Kidney epithelial cell (primary cell): ENCODE results near the gene RAB3IP. TPM values are rescaled to one million over a fixed set of nuclear protein-coding genes. Genes with fewer than 3 reads are reported as not detected.
"Not testable (repeated sequence)": the region's sequence is repeated elsewhere in the genome, so short reads cannot be mapped to it uniquely, and the experiment has no call there.

Experiments
- DNase-seq: peaks from one replicate; pipeline ENCODE4 v3.0.0-alpha.2; 2010; ENCODE audit warnings: low read depth
- H3K27me3 ChIP-seq: 2 replicates; pipeline ENCODE4 v1.6.0; 2011; ENCODE audit warnings: low read length; ENCODE audit not compliant: control insufficient read depth, insufficient read depth
- H3K36me3 ChIP-seq: 2 replicates; pipeline ENCODE4 v1.5.1; 2011; ENCODE audit warnings: low read length; ENCODE audit not compliant: control insufficient read depth, insufficient read depth
- H3K4me3 ChIP-seq: 2 replicates; pipeline ENCODE4 v1.5.1; 2011; ENCODE audit warnings: low read depth, mild to moderate bottlenecking, control low read depth, low read length
- total RNA-seq: library from RNA; depleted of rRNA; stranded (reverse); fragments of >200 nt; gene quantifications from 2 replicates; pipeline ENCODE4 v1.2.3, GENCODE V29; 2015
- TF ChIP-seq, protein P1 (sequence below): IDR thresholded peaks from 2 replicates; pipeline ENCODE4 v1.5.1; 2011; ENCODE audit warnings: mild to moderate bottlenecking, moderate library complexity, low read length, control low read depth, inconsistent platforms; ENCODE audit not compliant: insufficient read depth, poor library complexity, severe bottlenecking

The RAB3IP gene
- total RNA-seq, 1 donor from 2014 or later, result 83.7 TPM

GRCh38 chr12:69840727-69841126 lies 102.1 kb downstream of the RAB3IP start:
- TF ChIP-seq, protein P1, sequence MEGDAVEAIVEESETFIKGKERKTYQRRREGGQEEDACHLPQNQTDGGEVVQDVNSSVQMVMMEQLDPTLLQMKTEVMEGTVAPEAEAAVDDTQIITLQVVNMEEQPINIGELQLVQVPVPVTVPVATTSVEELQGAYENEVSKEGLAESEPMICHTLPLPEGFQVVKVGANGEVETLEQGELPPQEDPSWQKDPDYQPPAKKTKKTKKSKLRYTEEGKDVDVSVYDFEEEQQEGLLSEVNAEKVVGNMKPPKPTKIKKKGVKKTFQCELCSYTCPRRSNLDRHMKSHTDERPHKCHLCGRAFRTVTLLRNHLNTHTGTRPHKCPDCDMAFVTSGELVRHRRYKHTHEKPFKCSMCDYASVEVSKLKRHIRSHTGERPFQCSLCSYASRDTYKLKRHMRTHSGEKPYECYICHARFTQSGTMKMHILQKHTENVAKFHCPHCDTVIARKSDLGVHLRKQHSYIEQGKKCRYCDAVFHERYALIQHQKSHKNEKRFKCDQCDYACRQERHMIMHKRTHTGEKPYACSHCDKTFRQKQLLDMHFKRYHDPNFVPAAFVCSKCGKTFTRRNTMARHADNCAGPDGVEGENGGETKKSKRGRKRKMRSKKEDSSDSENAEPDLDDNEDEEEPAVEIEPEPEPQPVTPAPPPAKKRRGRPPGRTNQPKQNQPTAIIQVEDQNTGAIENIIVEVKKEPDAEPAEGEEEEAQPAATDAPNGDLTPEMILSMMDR, result no peak
- DNase-seq, result no peak
- no peak overlapping the region for H3K4me3 ChIP-seq
- no peaks in the 10 kb centered on the region for H3K36me3 ChIP-seq
- no peaks in the 10 kb centered on the region for H3K27me3 ChIP-seq

GRCh38 chr12:69843608-69844007 lies 104.9 kb downstream of the RAB3IP start:
- Histone ChIP-seq H3K36me3 (no peaks in the 10 kb centered on the region), H3K4me3 (no peak overlapping the region)
- TF ChIP-seq, protein P1, result no peak

GRCh38 chr12:69844416-69844815 lies 105.8 kb downstream of the RAB3IP start:
- H3K27me3 ChIP-seq, result no peaks in the 10 kb centered on the region
- no peak for DNase-seq
- H3K4me3 ChIP-seq, result no peak overlapping the region
- TF ChIP-seq, protein P1, result no peak
- no peaks in the 10 kb centered on the region for H3K36me3 ChIP-seq

More at GRCh38 chr12:69843608-69844007, 104.9 kb downstream of the RAB3IP start:
- DNase-seq, result no peak
- H3K27me3 ChIP-seq, result no peaks in the 10 kb centered on the region

DNA sequence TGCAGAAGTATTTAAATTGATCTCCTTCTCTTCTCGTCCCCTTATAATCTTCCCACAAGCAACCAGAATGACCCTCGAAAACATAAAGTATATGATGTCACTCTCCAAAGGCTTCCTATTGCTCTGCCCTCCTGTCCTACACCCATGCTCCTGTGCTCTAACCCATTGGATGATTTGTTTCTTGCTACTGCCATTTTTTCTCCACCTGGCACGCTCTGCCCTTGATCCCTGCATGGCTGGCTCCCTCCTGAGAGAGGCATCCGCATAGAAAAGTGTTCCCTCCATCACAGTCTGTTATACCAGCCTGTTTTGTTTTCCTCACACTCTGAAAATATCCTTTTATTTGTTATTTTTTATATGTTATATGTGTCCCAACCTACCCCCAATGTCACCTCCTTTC lies 106.2 kb downstream of the RAB3IP start:
- no peak for DNase-seq
- Histone ChIP-seq H3K4me3 (no peak overlapping the region), H3K27me3 (no peaks in the 10 kb centered on the region), H3K36me3 (no peaks in the 10 kb centered on the region)
- TF ChIP-seq, protein P1, result no peak

DNA sequence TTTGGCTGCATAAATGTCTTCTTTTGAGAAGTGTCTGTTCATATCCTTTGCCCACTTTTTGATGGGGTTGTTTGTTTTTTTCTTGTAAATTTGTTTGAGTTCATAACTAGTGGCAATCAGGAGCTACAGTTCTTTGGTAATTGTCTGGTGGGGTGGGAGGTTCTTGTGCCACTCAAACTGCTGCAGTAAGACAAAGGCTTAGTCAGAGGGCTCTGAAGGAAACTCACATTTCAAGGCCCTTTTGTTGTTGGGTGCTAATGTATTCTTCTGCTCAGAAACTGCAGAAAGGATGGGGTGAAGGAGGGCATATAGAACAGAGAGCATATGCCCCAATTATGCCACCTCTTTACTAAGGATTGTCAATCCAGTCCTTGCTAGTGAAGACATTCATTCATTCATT lies 108.3 kb downstream of the RAB3IP start:
- H3K36me3 ChIP-seq, result no peaks in the 10 kb centered on the region
- H3K4me3 ChIP-seq, result no peak overlapping the region
- no peak for DNase-seq
- TF ChIP-seq, protein P1, result no peak
- no peaks in the 10 kb centered on the region for H3K27me3 ChIP-seq

DNA sequence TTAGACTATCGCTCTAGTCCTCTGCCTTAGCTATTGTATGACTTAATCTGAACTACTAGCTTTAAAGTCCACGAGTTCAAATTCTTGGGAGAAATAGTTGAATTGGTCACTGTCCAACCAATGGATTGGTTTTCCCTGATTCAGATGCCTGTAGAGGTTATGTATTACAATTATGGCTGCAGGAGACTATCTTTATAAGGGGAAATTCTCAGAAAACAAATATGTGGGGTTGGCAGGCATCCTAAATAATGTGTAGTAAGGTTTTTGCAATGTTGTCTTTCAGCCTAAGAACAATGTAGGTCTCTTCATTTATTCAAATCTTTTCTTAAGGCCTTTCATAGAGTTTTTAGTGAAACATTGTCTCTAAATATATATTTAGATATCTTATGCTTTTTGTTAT lies 113.3 kb downstream of the RAB3IP start:
- no peak for DNase-seq
- Histone ChIP-seq H3K4me3 (no peak overlapping the region), H3K27me3 (no peaks in the 10 kb centered on the region), H3K36me3 (no peaks in the 10 kb centered on the region)
- TF ChIP-seq, protein P1, result no peak

DNA sequence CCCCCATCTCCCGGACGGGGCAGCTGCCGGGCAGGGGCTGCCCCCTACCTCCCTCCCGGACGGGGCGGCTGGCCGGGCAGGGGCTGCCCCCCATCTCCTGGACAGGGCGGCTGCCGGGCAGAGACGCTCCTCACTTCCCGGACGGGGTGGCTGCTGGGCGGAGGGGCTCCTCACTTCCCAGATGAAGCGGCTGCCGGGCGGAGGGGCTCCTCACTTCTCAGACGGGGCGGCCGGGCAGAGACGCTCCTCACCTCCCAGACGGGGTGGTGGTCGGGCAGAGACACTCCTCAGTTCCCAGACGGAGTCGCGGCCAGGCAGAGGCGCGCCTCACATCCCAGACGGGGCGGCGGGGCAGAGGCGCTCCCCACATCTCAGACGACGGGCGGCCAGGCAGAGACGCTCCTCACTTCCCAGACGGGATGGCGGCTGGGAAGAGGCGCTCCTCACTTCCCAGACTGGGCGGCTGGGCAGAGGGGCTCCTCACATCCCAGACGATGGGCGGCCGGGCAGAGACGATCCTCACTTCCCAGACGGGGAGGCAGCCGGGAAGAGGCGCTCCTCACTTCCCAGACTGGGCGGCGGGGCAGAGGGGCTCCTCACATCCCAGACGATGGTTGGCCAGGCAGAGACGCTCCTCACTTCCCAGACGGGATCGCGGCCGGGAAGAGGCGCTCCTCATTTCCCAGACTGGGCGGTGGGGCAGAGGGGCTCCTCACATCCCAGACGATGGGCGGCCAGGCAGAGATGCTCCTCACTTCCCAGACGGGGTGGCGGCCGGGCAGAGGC lies 114.7 kb downstream of the RAB3IP start:
- H3K4me3 ChIP-seq, H3K27me3 ChIP-seq, H3K36me3 ChIP-seq, DNase-seq: not testable (repeated sequence)
